HUES64 (cell line): ENCODE data around the gene ADGRG1.
"Not testable (repeated sequence)": the region's sequence is repeated elsewhere in the genome, so short reads cannot be mapped to it uniquely, and the experiment has no call there.

Source experiments
- H3K27ac ChIP-seq: 2 replicates; pipeline ENCODE4 v1.7.0; 2013; ENCODE audit warnings: low read depth, low read length, inconsistent platforms
- H3K27me3 ChIP-seq: 2 replicates; pipeline ENCODE4 v1.6.1; 2013; ENCODE audit warnings: mild to moderate bottlenecking, low read length; ENCODE audit not compliant: insufficient read depth
- H3K36me3 ChIP-seq: 2 replicates; pipeline ENCODE4 v1.6.1; 2013; ENCODE audit warnings: mild to moderate bottlenecking, low read length; ENCODE audit not compliant: insufficient read depth
- H3K4me1 ChIP-seq: 2 replicates; pipeline ENCODE4 v1.6.1; 2013; ENCODE audit warnings: mild to moderate bottlenecking, low read length, moderate library complexity; ENCODE audit not compliant: insufficient read depth
- H3K4me3 ChIP-seq: 2 replicates; pipeline ENCODE4 v1.5.1; 2013; ENCODE audit warnings: mild to moderate bottlenecking, low read length, moderate library complexity
- H3K9ac ChIP-seq: 2 replicates; pipeline ENCODE4 v1.6.1; 2013; ENCODE audit warnings: mild to moderate bottlenecking, low read depth, low read length
- H3K9me3 ChIP-seq: 2 replicates; pipeline ENCODE4 v1.6.1; 2013; ENCODE audit warnings: low read depth, low read length; ENCODE audit not compliant: insufficient read depth
- WGBS: fragments of 150-250, 120-280 bp; methylation state at CpG from one replicate; pipeline ENCODE4 v1.1.7; 2013; ENCODE audit warnings: missing lambda C conversion rate; 5-methylcytosine and 5-hydroxymethylcytosine counted together

The ADGRG1 gene

DNA sequence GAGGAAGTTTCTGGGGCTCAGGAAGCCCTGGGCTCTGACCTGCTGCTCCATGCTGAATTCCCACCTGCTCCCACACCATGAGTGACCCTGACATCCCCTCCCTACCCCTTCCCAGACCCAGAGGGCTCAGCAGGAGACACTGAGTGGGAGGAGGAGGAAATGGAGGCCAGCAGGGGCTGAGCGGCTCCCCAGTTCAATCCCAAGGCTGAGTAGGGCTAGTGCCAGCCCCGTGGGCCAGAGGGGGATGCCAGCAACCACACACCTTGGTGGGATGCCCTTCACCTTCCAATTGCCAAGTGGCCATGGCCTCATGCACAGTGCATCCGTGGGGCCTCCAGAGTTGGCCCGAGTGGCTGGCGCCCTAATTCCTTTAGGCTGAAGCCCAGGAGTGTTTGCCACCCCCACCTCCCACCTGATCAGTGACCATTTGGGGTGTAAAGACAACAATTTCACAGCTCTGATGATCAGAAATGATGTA is 38.7 kb downstream of the ADGRG1 start:
- no peaks in the 10 kb centered on the region for H3K4me1 ChIP-seq
- no peak overlapping the region for H3K9ac ChIP-seq
- H3K4me3 ChIP-seq = no peak overlapping the region
- H3K9me3 ChIP-seq = no peaks in the 10 kb centered on the region
- H3K27me3 ChIP-seq = no peaks in the 10 kb centered on the region
- H3K36me3 ChIP-seq = no peaks in the 10 kb centered on the region
- 86% methylated on average over 5 of the region's 5 CpGs for WGBS
- H3K27ac ChIP-seq = no peak overlapping the region

DNA sequence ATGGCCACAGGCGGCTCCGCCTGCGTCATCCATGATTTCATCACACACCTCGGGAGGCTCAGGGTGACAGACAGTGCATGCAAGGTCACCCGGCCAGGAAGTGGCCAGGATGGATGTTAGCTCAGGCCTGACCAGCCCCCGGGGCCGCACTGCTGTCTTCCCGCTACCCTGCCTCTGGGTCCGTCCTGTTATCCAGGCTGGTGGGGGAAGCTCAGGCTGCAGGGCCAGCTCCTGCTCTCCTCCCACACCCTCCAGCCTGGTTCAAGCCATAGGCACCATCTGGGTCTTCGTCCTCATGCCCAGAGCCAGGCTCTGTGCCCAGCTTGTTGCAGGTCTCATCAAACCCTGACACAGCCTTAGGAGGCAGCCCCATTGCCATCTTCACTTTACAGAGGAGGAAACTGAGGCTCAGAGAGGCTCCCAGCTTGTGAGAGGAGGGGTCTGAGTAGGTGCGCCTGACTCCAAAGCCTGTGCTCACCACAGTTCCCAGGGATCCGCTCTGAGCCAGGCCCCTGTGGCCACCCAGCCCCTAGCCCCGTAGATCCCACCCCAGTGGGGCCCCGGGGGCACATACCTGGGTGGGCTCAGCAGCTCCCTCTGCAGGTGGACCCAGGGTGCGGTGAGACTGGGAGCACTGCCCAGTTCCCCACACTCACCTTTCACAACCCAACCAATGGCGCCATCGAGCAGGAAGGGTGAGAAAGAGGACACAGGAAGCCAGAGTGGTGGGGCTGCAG is 39.3 kb downstream of the ADGRG1 start:
- Histone ChIP-seq H3K9ac (no peak overlapping the region), H3K27ac (no peak overlapping the region), H3K9me3 (no peaks in the 10 kb centered on the region), H3K4me1 (no peaks in the 10 kb centered on the region), H3K27me3 (no peaks in the 10 kb centered on the region), H3K4me3 (no peak overlapping the region), H3K36me3 (no peaks in the 10 kb centered on the region)
- 86% methylated on average over 16 of the region's 17 CpGs for WGBS

DNA sequence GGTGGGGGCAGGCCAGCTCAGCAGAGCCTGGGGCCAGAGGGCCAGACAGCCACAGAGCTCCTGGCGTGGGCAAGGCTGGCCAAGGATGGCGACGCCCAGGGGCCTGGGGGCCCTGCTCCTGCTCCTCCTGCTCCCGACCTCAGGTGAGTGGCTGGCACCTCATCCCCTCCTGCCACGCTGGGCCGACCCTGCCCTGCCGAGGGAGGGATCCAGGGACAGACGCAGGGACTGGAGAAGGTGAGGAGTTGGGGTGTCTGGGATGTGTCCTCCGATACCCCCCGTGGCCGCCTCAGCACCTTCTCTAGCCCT is 39.8 kb downstream of the ADGRG1 start, which contains the start of gene ADGRG3:
Gene ADGRG3, plus strand, starts transcription at position 44 of the 309 bp plus-strand sequence. Its CDS starts 42 bp downstream, at position 86.
- no peaks in the 10 kb centered on the region for H3K36me3 ChIP-seq
- H3K9me3 ChIP-seq = no peaks in the 10 kb centered on the region
- H3K27ac ChIP-seq = no peak within 1 kb of the TSS
- no peak within 1 kb of the TSS for H3K4me3 ChIP-seq
- H3K4me1 ChIP-seq = no peaks in the 10 kb centered on the region
- no peaks in the 10 kb centered on the region for H3K27me3 ChIP-seq
- H3K9ac ChIP-seq = no peak within 1 kb of the TSS
- WGBS = 95% methylated on average over 11 of the region's 11 CpGs

DNA sequence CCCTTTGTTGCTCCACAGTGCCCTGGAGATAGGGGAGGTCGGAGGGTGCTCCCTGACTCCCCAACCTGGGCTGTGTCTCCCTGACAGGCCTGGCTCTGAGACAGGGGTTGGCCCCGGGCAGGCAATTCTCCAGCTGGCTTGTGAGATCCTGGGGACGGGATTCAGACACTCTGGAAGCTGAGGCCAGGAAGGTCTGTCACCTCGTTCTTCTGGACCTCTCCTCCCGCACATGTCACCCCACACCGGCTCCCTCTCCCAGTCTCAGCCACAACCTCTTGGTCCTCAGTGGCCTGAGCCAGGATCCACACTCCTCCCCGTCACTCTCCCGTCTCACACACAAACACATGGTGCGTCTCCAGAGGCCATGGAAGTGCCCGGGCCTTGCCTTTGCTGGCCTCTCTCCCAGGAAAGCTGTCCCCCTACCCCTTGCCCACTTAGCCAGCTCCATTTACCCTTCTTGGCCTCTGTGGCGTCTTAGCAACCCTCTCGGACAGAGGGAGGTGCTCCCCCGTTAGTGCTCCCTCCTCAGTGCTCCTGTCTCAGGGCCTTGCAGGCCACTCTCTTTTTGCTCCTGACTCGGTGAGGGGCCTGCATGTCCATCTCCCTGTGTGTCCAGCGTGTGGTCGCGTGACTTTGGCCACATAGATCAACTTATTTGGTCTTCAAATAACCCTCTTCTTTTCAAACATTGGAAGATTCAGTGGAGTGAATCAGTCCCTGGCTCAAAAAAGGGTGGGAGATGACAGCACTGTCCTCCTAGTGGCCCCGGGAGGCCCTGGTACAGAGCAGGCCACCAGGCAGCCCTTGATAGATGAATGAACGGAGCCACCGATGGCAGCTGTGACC is 40.4 kb downstream of the ADGRG1 start:
- H3K9me3 ChIP-seq = no peaks in the 10 kb centered on the region
- H3K27me3 ChIP-seq = no peaks in the 10 kb centered on the region
- H3K4me3 ChIP-seq = no peak overlapping the region
- 93% methylated on average over 20 of the region's 20 CpGs for WGBS
- no peaks in the 10 kb centered on the region for H3K4me1 ChIP-seq
- H3K36me3 ChIP-seq = no peaks in the 10 kb centered on the region
- no peak overlapping the region for H3K9ac ChIP-seq
- no peak overlapping the region for H3K27ac ChIP-seq

DNA sequence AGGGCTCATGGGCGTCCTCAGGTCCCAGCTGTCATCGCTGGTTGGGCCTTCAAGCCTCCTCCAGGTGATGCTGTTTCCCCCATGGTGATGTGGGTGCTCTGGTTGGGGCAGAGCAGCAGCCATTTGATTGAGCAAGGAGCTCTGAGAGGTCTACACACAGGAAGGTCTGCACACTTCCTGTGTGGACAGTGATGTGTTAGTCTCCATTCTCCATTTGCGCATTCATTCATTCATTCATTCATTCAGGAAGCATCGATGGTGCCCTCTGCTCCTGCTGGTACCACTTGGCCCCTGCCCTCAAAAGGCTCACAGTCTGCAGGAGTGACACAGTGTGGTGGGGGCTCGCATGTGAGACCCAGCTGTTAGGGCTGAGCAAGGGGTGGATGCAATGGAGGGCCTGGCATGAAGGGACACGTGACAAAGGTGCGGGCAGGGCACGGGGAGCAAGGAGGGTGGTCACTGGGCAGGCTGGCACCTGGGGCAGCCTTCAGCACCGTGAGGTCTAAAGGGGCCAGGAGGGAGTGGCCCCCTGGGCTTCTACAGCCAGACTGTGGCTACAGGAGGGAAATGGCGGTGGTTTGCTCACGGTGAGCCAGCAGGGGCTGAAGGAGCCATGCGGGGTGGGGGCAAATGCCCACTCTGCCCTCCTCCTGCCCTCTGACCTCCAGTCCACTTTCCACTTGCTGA is 41.2 kb downstream of the ADGRG1 start:
- Histone ChIP-seq H3K9me3 (no peaks in the 10 kb centered on the region), H3K27me3 (no peaks in the 10 kb centered on the region), H3K4me1 (no peaks in the 10 kb centered on the region), H3K4me3 (no peak overlapping the region), H3K36me3 (no peaks in the 10 kb centered on the region), H3K27ac (no peak overlapping the region), H3K9ac (no peak overlapping the region)
- 93% methylated on average over 12 of the region's 12 CpGs for WGBS

DNA sequence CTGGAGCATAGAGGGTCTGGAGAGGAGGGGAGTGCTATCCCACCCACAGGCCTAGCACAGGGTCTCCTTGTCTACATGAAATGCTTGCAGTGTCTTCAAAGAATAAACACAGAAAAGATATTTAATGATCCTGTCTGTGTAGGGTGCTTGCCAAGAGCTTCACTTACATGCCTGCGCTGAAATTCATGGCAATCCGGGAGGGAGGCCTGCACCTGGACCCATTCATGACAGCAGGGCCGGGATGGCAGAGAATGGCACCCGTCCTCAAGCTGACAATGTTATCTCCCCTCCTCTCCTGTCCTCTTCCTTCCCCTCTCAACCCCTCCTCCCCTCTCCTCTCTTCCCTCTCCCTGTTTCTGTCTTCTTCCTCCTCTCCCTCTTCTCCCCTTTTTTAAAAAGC is 41.8 kb downstream of the ADGRG1 start:
- Histone ChIP-seq H3K27me3 (no peaks in the 10 kb centered on the region), H3K9me3 (no peaks in the 10 kb centered on the region), H3K9ac (no peak overlapping the region), H3K4me3 (no peak overlapping the region), H3K36me3 (no peaks in the 10 kb centered on the region), H3K4me1 (no peaks in the 10 kb centered on the region), H3K27ac (no peak overlapping the region)
- WGBS = 78% methylated on average over 4 of the region's 4 CpGs

DNA sequence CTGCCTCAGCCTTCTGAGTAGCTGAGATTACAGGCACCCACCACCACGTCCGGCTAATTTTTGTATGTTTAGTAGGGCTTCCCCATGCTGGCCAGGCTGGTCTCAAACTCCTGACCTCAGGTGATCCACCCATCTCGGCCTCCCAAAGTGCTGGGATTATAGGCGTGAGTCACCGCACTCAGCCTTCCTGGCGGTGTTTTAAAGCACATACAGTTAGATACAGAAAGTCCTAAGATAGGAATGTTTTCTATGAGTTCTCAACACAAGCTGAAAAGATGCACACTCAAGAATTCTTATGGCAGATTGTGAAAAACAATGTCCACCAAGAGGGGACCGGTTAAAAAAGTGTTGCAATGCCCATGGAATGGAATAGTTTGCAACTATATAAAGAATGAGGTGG is 43.0 kb downstream of the ADGRG1 start:
- 86% methylated on average over 7 of the region's 7 CpGs for WGBS
- not testable (repeated sequence) for H3K27ac ChIP-seq, H3K9ac ChIP-seq, H3K9me3 ChIP-seq, H3K27me3 ChIP-seq, H3K36me3 ChIP-seq, H3K4me3 ChIP-seq
- peaks cover 11% of the 10 kb centered on the region for H3K4me1 ChIP-seq

DNA sequence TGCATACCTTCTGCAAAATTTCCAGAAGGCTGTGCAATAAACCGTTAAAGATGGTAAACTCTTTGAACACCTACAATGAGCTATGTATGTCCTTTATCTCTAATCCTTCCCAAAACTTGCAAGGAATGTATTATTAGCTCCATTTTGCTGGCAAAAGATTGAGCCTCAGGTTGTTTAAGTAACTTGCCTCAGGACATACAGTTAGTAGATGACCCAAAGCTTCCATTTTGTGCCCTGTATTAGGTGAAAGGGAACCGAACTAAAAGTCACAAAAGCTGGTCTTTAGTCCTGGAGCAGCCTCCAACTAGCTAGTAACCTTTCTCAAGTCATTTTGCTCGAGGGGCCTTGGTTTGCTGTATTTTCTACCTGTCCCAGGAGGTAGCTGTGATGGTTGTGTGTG is 44.0 kb downstream of the ADGRG1 start:
- no peak overlapping the region for H3K4me3 ChIP-seq
- H3K9me3 ChIP-seq = no peaks in the 10 kb centered on the region
- H3K9ac ChIP-seq = no peak overlapping the region
- H3K27ac ChIP-seq = no peak overlapping the region
- H3K36me3 ChIP-seq = no peaks in the 10 kb centered on the region
- 90% methylated on average over 3 of the region's 3 CpGs for WGBS
- no peaks in the 10 kb centered on the region for H3K27me3 ChIP-seq
- H3K4me1 ChIP-seq = peaks cover 17% of the 10 kb centered on the region

DNA sequence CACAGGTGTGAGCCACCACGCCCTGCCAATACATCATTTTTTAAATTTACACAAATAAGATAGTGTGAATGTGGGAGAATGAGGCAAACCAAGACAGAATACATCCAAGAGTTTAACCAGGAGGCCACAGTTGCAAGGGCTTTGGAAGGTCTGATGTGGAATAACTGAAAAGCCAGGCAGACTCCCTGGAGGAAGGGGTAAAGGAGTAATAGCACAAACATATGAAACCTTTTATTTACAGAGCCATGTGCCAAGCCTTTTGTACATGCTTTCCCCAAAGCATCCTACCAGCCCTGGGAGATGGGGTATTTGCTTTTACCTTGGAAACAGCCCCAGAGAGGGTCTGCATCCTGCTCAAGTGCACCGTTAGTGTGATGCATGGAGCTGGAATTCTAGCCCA is 44.4 kb downstream of the ADGRG1 start:
- 90% methylated on average over 1 of the region's 2 CpGs for WGBS
- no peak overlapping the region for H3K9ac ChIP-seq
- H3K27me3 ChIP-seq = no peaks in the 10 kb centered on the region
- no peak overlapping the region for H3K27ac ChIP-seq
- H3K36me3 ChIP-seq = no peaks in the 10 kb centered on the region
- H3K4me1 ChIP-seq = peaks cover 17% of the 10 kb centered on the region
- H3K4me3 ChIP-seq = no peak overlapping the region
- H3K9me3 ChIP-seq = no peaks in the 10 kb centered on the region

DNA sequence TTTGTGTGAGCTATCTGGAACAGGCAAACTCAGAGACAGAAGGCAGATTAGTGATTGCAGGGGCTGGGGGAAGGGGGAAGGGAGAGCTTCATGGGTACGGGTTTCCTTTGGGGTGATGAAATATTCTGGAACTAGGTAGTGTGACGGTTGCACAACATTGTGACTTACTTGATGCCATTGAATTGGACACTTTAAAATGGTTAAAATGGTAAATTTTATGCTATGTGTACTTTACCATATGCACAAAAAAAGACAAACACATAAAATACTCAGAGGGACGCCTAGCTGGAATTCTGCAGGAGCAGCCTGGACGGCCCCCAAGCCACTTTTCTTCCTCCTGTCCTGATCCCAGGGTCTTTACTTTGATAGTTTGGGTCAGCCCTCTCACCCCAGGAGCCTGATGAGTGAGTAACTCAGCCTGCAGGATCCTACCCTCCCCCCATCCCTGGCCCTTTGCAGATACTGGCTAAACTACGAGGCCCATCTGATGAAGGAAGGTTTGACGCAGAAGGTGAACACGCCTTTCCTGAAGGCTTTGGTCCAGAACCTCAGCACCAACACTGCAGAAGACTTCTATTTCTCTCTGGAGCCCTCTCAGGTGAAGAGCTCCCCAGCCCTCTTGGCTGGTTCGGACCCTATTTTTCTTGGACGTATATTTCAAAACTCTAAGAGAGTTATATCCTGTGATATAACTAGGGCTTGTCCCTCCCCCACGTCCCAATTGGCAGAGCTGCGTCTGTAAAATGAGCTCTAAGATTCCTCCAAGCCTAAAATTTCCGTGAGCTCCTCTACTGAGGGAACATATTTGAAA is 47.5 kb downstream of the ADGRG1 start:
- Histone ChIP-seq H3K27me3 (no peaks in the 10 kb centered on the region), H3K36me3 (no peaks in the 10 kb centered on the region), H3K4me1 (peaks cover 21% of the 10 kb centered on the region), H3K27ac (peak overlapping the region; percentile 36), H3K9me3 (no peaks in the 10 kb centered on the region), H3K4me3 (peak overlapping the region; percentile 4; the same call in 1 of the 2 replicates), H3K9ac (no peak overlapping the region)
- 37% methylated on average over 12 of the region's 12 CpGs for WGBS
